Dermis microvascular lymphatic vessel endothelial cell (primary cell): Measurements from ENCODE around the gene SDF4. TPM values are rescaled to one million over a fixed set of nuclear protein-coding genes. Genes with fewer than 3 reads are reported as not detected.
"Not testable (repeated sequence)": the region's sequence is repeated elsewhere in the genome, so short reads cannot be mapped to it uniquely, and the experiment has no call there.

Experiments used
- DNase-seq, 2 donors: peaks; one replicate each; pipeline versions ENCODE4 v3.0.0 to v3.0.0-alpha.2; 2010; ENCODE audit warnings: low read depth in 2 of 2
- total RNA-seq: library from RNA; depleted of rRNA; stranded (reverse); fragments of >200 nt; gene quantifications from 2 replicates; pipeline ENCODE4 v1.2.1, GENCODE V29; 2014

Gene SDF4
- total RNA-seq, 1 donor from 2014 or later, result 70.0 TPM

GRCh38 chr1:1199961-1200875 is 31.6 kb downstream of the SDF4 start:
- no peak for DNase-seq

- no peak for DNase-seq
These were observed 32.5 kb downstream of the SDF4 start for GRCh38 chr1:1199141-1199960.

GRCh38 chr1:1198423-1199140 is 33.2 kb downstream of the SDF4 start:
- DNase-seq, result no peak

- no peak for DNase-seq
These were observed 34.0 kb downstream of the SDF4 start for GRCh38 chr1:1197551-1198422.

GRCh38 chr1:1197188-1197500 is 34.7 kb downstream of the SDF4 start:
- DNase-seq, result no peak

- no peak for DNase-seq
These were observed 35.2 kb downstream of the SDF4 start for GRCh38 chr1:1196431-1197187.

GRCh38 chr1:1195726-1196125 is 36.1 kb downstream of the SDF4 start:
- not testable (repeated sequence) for DNase-seq

GRCh38 chr1:1194723-1195122 is 37.1 kb downstream of the SDF4 start:
- DNase-seq, result no peak

GRCh38 chr1:1191734-1192133 is 40.1 kb downstream of the SDF4 start:
- no peak for DNase-seq

- DNase-seq, result no peak
These were observed 42.7 kb downstream of the SDF4 start for GRCh38 chr1:1189111-1189510.

- no peak for DNase-seq
These were observed 43.9 kb downstream of the SDF4 start for GRCh38 chr1:1187938-1188337.

GRCh38 chr1:1185101-1185765 is 46.6 kb downstream of the SDF4 start:
- DNase-seq, result no peak

GRCh38 chr1:1183833-1184775 is 47.7 kb downstream of the SDF4 start:
- no peak for DNase-seq

- no peak for DNase-seq
These were observed 48.5 kb downstream of the SDF4 start for GRCh38 chr1:1183221-1183747.

- DNase-seq, result no peak
These were observed 49.1 kb downstream of the SDF4 start for GRCh38 chr1:1182491-1183220.

GRCh38 chr1:1181938-1182410 is 49.8 kb downstream of the SDF4 start:
- no peak for DNase-seq

- DNase-seq, result no peak
These were observed 50.5 kb downstream of the SDF4 start for GRCh38 chr1:1181129-1181937.
